ENCODE results near the gene KLRG1.

DNA sequence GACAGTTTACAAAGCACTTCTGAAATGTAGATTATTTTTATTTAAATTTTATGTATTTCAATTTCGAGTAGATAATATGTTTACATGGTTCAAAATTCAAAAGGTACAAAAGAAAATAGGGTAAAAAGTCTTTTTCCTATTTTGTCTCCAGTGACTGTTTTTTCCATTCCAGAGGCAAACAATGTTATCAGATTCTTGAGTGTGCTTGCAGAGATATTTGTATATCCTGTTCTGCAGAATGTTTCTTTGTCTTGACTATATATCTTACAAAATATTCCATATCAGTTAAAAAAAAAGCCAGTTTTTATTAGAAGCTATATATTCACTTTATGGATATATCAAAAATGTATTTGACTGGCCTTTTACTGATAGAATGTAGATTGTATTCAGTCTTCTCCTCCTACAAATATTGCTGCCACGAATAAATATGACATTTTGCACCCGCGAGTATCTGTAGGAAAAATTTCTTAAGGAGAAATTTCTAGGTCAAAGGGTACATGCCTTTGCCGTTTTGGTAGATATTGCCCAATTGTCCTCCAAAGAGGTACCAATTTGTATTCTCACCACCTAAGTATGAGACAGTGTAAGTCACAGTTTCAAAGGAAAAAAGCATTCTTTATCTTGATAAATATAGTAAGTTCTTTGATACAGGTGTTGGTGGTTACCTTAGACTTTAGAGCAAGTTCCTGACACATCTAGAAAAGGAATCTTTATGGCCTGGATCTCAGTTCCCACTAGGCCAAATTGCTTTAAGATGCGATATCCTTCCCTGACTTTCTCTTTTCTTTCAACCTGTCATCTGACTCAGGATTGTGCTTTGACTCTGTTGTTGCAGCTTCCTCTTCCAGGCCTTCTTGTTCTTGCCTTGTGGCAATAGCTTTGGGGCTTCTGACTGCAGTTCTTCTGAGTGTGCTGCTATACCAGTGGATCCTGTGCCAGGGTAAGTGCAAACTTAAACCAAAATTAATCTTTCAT lies 2.3 kb downstream of the KLRG1 start:
- TF ChIP-seq, protein P1, sequence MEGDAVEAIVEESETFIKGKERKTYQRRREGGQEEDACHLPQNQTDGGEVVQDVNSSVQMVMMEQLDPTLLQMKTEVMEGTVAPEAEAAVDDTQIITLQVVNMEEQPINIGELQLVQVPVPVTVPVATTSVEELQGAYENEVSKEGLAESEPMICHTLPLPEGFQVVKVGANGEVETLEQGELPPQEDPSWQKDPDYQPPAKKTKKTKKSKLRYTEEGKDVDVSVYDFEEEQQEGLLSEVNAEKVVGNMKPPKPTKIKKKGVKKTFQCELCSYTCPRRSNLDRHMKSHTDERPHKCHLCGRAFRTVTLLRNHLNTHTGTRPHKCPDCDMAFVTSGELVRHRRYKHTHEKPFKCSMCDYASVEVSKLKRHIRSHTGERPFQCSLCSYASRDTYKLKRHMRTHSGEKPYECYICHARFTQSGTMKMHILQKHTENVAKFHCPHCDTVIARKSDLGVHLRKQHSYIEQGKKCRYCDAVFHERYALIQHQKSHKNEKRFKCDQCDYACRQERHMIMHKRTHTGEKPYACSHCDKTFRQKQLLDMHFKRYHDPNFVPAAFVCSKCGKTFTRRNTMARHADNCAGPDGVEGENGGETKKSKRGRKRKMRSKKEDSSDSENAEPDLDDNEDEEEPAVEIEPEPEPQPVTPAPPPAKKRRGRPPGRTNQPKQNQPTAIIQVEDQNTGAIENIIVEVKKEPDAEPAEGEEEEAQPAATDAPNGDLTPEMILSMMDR (IDR thresholded peaks at IDR 0.05): no peak
- no peak for TF ChIP-seq POLR2A (IDR thresholded peaks at IDR 0.05)

Data from body of pancreas (tissue), 4 donors.